COR-L47 (cell line): Measurements from ENCODE around the gene KRTAP5-11.
"Not testable (repeated sequence)": the region's sequence is repeated elsewhere in the genome, so short reads cannot be mapped to it uniquely, and the experiment has no call there.

ENCODE experiments used
- DNase-seq: peaks from one replicate; lab custom pipeline; 2025; lab: John Stamatoyannopoulos, UW

Gene KRTAP5-11, protein sequence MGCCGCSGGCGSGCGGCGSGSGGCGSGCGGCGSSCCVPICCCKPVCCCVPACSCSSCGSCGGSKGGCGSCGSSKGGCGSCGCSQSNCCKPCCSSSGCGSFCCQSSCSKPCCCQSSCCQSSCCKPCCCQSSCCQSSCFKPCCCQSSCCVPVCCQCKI

DNA sequence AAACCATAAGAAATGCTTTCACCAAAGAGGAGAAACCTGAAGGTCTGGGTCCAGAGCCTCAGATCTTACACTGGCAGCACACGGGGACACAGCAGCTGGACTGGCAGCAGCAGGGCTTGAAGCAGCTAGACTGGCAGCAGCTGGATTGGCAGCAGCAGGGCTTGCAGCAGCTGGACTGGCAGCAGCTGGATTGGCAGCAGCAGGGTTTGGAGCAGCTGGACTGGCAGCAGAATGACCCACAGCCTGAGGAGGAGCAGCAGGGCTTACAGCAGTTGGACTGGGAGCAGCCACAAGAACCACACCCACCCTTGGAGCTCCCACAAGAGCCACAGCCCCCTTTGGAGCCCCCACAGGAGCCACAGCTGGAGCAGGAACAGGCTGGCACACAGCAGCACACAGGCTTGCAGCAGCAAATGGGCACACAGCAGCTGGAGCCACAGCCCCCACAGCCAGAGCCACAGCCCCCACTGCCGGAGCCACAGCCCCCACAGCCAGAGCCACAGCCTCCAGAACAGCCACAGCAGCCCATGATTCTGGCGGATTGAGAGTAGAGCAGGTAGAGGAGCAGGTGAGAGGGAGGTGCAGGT lies at the start of gene KRTAP5-11:
Gene KRTAP5-11, minus strand, starts transcription at position 567 of the 587 bp plus-strand sequence. Its CDS starts 38 bp downstream, at position 529.
- no peak for DNase-seq

- not testable (repeated sequence) for DNase-seq
Measured at GRCh38 chr11:71631551-71631950, 48.9 kb upstream of the KRTAP5-11 start.

- DNase-seq = not testable (repeated sequence)
Measured at GRCh38 chr11:71630071-71630470, 47.4 kb upstream of the KRTAP5-11 start.

DNA sequence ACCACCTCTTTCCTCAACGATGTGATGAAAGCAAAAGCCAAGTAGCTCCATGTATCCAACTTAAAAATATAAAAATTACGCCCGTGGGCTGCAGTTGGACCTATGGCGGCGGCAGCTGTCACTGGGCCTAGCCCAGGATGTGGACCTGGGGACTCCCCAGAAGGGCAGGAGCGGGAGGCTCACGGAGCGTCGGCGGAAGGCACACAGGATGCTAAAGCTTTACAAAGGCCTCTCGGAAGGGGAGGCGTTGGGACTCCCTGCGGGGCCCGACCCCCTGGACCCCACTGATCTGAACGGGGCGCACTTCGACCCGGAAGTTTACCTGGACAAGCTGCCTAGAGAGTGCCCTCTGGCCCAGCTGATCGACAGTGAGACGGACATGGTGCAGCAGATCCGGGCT lies 46.3 kb upstream of the KRTAP5-11 start:
- not testable (repeated sequence) for DNase-seq

GRCh38 chr11:71623226-71623625 lies 40.6 kb upstream of the KRTAP5-11 start:
- DNase-seq = not testable (repeated sequence)

- DNase-seq = not testable (repeated sequence)
Measured at GRCh38 chr11:71622561-71622960, 39.9 kb upstream of the KRTAP5-11 start.

- DNase-seq = not testable (repeated sequence)
Measured at GRCh38 chr11:71615003-71615402, 32.3 kb upstream of the KRTAP5-11 start.

- DNase-seq = not testable (repeated sequence)
Measured at GRCh38 chr11:71614366-71614917, 31.8 kb upstream of the KRTAP5-11 start.

- DNase-seq = not testable (repeated sequence)
Measured at GRCh38 chr11:71613931-71614330, 31.3 kb upstream of the KRTAP5-11 start.

DNA sequence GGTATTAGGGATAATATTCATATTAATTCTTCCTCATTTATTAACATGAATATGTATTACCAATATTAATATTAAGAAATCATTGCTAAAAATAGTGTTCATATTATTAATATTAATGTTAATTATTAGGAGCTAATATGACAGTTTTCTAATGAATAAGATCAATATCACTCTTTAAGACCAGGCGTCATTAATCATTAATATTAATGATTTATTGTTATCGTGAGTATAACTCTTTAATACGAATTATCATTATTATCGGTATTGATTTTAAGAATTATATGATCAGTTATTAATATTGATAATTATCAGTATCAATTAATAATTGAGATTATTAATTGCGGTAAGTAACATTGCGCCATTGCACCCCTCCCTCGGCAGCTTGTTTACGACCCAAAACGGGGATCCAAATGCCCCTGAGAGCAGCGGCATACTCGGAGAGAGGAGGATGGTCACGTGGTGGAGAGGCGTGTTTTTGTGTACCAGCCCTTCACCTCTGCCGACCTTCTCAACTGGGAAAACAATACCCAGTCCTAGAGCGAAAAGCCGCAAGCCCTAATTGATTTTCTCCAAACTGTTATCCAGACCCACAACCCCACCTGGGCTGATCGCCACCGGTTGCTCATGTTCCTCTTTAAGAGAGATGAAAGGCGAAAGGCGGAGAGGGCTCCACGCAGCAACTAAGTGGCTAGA lies 28.7 kb upstream of the KRTAP5-11 start:
- not testable (repeated sequence) for DNase-seq

DNA sequence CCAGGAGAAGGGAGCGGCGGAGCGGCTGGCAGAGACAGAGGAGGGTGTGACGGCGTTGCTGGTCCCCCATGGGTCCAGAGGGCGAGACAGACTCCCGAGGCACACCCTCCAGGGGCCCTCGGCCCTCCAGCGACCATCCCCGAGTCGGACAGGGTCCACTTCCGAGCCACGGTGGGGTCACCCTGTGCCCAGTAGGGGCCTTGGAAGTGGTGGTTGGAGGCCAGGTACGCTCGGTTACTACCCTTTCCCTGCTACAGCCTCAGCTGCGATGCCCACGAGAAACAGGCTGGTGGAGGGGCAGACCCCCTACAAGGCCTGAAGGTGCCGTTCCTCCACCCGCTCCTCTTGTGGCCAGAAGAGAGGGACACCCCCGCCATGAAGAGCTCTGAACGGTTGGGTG lies 25.6 kb upstream of the KRTAP5-11 start:
- not testable (repeated sequence) for DNase-seq

DNA sequence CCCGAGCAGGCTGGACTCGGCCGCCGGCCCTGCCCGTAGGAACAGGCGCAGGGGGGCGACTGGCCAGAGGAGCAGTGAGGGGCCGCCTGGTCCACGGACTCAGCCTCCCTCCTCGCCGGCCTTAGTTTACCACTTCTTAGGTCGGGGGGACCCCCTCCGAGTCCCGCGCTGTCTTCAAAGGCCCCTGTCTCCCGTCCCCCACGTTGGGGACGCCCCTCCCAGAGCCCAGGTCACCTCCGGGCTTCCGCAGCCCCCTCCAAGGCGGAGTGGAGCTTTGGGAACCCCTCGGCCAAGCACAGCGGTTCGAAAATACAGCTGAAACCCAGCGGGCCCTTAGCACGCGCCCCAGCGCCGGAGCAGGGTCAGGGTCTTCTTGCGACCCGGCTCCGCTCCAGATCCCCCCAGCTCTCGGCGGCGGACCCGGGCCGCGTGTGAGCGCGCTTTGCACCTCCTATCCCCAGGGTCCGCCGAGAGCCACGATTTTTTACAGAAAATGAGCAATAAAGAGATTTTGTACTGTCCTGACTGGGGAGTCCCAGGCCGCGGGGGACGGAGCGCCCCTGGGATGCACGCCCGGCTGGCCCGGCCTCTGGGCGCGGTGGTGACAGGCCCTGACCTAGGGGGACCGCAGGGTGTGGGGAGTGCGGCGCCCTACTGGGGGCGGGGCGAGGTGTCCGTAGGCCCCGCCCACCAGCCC lies 25.0 kb upstream of the KRTAP5-11 start:
- DNase-seq = not testable (repeated sequence)

DNA sequence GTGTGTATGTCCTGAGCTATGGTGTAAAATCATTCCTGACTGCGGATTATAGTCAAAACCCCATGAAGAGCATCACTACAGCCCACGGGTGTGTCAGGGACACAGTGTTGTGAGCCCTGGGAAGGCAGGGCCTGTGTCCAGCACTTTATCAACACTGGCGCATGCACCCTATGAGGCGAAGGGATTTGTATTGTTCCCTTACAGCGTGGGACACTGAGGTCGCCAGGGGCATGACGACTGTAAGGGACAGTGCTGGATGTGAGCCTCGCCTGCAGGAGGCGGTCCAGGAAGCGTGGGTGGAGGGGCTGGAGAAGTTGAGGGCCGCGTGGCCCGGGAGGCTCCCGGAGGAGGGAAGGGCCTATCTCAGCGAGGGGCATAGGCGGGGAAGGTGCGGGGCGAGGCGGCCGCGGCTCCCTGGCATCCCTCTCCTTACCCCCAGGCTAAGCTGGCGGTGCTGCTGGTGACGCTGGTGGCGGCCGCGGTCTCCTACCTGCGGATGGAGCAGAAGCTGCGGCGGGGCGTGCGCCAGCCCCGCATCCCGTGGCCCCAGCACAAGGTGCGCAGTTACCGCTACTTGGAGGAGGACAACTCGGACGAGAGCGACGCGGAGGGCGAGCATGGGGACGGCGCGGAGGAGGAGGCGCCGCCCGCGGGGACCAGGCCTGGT lies 24.3 kb upstream of the KRTAP5-11 start:
- not testable (repeated sequence) for DNase-seq

- DNase-seq = not testable (repeated sequence)
Measured at GRCh38 chr11:71604798-71605488, 22.3 kb upstream of the KRTAP5-11 start.

DNA sequence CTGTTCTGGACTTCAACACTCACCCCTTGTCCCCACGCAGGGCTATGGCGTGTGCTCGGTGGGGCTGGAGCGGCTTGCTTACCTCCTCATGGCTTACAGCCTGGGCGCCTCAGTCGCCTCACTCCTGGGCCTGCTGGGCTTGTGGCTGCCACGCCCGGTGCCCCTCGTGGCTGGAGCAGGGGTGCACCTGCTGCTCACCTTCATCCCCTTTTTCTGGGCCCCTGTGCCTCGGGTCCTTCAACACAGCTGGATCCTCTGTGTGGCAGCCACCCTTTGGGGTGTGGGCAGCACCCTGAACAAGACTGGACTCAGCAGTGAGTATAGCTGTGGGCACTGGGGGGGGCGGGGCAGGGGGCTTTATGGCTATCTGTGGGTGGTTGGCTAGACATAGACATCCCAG lies 20.5 kb upstream of the KRTAP5-11 start:
- not testable (repeated sequence) for DNase-seq

GRCh38 chr11:71589546-71589920 lies 6.9 kb upstream of the KRTAP5-11 start:
- DNase-seq = not testable (repeated sequence)

- DNase-seq = not testable (repeated sequence)
Measured at GRCh38 chr11:71588822-71589545, 6.3 kb upstream of the KRTAP5-11 start.

DNA sequence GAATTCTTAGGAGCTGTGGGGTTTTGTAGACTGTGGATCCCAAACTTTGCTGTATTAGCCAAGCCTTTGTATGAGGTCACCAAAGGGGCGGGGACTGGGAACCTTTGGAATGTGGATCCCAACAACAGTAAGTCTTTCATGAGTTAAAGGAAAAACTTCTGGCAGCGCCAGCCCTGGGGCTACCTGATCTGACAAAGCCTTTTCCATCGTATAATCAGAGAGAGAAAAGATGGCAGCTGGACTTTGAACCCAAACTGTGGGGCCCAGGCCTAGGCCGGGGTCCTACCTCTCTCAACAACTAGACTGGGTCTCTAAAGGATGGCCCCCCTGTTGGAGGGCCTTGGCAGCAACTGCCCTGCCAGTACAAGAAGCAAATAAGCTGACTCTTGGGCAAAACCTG lies 5.6 kb upstream of the KRTAP5-11 start:
- not testable (repeated sequence) for DNase-seq

GRCh38 chr11:71585673-71586072 lies 3.0 kb upstream of the KRTAP5-11 start:
- DNase-seq = not testable (repeated sequence)

GRCh38 chr11:71582969-71583368 lies 294 bp upstream of the KRTAP5-11 start:
- not testable (repeated sequence) for DNase-seq
